OCI-LY3 (cell line): ENCODE results near the gene RPRD2.

ENCODE experiments used
- H2AFZ ChIP-seq: fragments of 200-600, 300-600 bp; shearing (Covaris generic); 2 replicates; pipeline ENCODE4 v1.6.0; 2014; ENCODE audit warnings: antibody characterized with exemption, low read depth, low read length
- H3K27ac ChIP-seq: fragments of 200-600, 300-600 bp; sonication (generic); 2 replicates; pipeline ENCODE4 v1.5.1; 2014; ENCODE audit warnings: mild to moderate bottlenecking, low read length, moderate library complexity, mixed read lengths
- H3K27me3 ChIP-seq: fragments of 200-600, 300-600 bp; sonication (generic); 2 replicates; pipeline ENCODE4 v1.6.1; 2014; ENCODE audit warnings: low read depth, low read length, mixed read lengths
- H3K36me3 ChIP-seq: fragments of 200-600, 300-600 bp; sonication (generic); replicated peaks from 2 replicates; pipeline ENCODE3; 2014; ENCODE audit warnings: low read depth, low read length, mixed read lengths
- H3K4me1 ChIP-seq: fragments of 300-600, 200-600 bp; sonication (generic); 2 replicates; pipeline ENCODE4 v1.6.1; 2014; ENCODE audit warnings: low read length, mixed read lengths
- H3K4me2 ChIP-seq: fragments of 200-600, 300-600 bp; sonication (generic); 2 replicates; pipeline ENCODE4 v1.6.1; 2014; ENCODE audit warnings: low read length, mixed read lengths
- H3K4me3 ChIP-seq: fragments of 300-600, 200-600 bp; sonication (generic); 2 replicates; pipeline ENCODE4 v1.5.1; 2014; ENCODE audit warnings: antibody characterized with exemption, mild to moderate bottlenecking, low read length, moderate library complexity
- H3K79me2 ChIP-seq: fragments of 300-600, 200-600 bp; shearing (Covaris generic); 2 replicates; pipeline ENCODE4 v1.6.1; 2014; ENCODE audit warnings: mild to moderate bottlenecking, low read length, mixed read lengths
- H3K9ac ChIP-seq: fragments of 300-600, 200-600 bp; shearing (Covaris generic); 2 replicates; pipeline ENCODE4 v1.6.0; 2014; ENCODE audit warnings: mild to moderate bottlenecking, low read length, moderate library complexity
- H3K9me3 ChIP-seq: fragments of 200-600, 300-600 bp; shearing (Covaris generic); 2 replicates; pipeline ENCODE4 v1.6.1; 2014; ENCODE audit warnings: low read length, mixed read lengths; ENCODE audit not compliant: insufficient read depth
- H4K20me1 ChIP-seq: fragments of 200-600, 300-600 bp; sonication (generic); 2 replicates; pipeline ENCODE4 v1.6.1; 2016; ENCODE audit warnings: low read length, mixed read lengths; ENCODE audit not compliant: insufficient read depth
- CTCF ChIP-seq: fragments of 200-600, 300-600 bp; sonication (generic); IDR thresholded peaks from 2 replicates; pipeline ENCODE4 v1.5.1; 2014; ENCODE audit warnings: antibody characterized with exemption, low read length, low read depth
- EZH2phosphoT487 ChIP-seq: fragments of 200-600 bp; shearing (Covaris generic); IDR thresholded peaks from 2 replicates; pipeline ENCODE4 v1.6.1; 2018; ENCODE audit warnings: antibody characterized with exemption, mixed run types, low read depth

Gene RPRD2

GRCh38 chr1:150383631-150384324, 19.8 kb downstream of the RPRD2 start:
- H3K27ac ChIP-seq, result no peak overlapping the region
- H4K20me1 ChIP-seq, result peaks cover 34% of the 10 kb centered on the region
- no peak for TF ChIP-seq CTCF
- TF ChIP-seq EZH2phosphoT487, result no peak
- H3K4me1 ChIP-seq, result peaks cover 15% of the 10 kb centered on the region
- H3K4me2 ChIP-seq, result no peak overlapping the region
- H3K36me3 ChIP-seq, result no peaks in the 10 kb centered on the region
- no peaks in the 10 kb centered on the region for H3K9me3 ChIP-seq
- no peak overlapping the region for H3K4me3 ChIP-seq
- no peaks in the 10 kb centered on the region for H3K27me3 ChIP-seq
- H2AFZ ChIP-seq, result no peak overlapping the region
- no peak overlapping the region for H3K9ac ChIP-seq
- H3K79me2 ChIP-seq, result peaks cover 71% of the 10 kb centered on the region

GRCh38 chr1:150385537-150386445, 21.8 kb downstream of the RPRD2 start:
- H3K36me3 ChIP-seq, result no peaks in the 10 kb centered on the region
- no peaks in the 10 kb centered on the region for H3K9me3 ChIP-seq
- peaks cover 73% of the 10 kb centered on the region for H3K79me2 ChIP-seq
- TF ChIP-seq EZH2phosphoT487, result no peak
- no peak for TF ChIP-seq CTCF
- no peak overlapping the region for H3K4me3 ChIP-seq
- H3K27ac ChIP-seq, result no peak overlapping the region
- no peak overlapping the region for H3K9ac ChIP-seq
- H3K4me1 ChIP-seq, result peaks cover 15% of the 10 kb centered on the region
- no peaks in the 10 kb centered on the region for H3K27me3 ChIP-seq
- H3K4me2 ChIP-seq, result no peak overlapping the region
- no peak overlapping the region for H2AFZ ChIP-seq
- peaks cover 36% of the 10 kb centered on the region for H4K20me1 ChIP-seq

- Histone ChIP-seq H3K4me2 (no peak overlapping the region), H4K20me1 (peaks cover 36% of the 10 kb centered on the region)
Observed at GRCh38 chr1:150386592-150386991, 22.6 kb downstream of the RPRD2 start.

More at GRCh38 chr1:150386592-150386991, 22.6 kb downstream of the RPRD2 start:
- Histone ChIP-seq H3K9me3 (no peaks in the 10 kb centered on the region), H3K9ac (no peak overlapping the region), H3K27ac (no peak overlapping the region), H2AFZ (no peak overlapping the region), H3K27me3 (no peaks in the 10 kb centered on the region), H3K79me2 (peaks cover 67% of the 10 kb centered on the region), H3K4me3 (no peak overlapping the region), H3K36me3 (no peaks in the 10 kb centered on the region), H3K4me1 (peaks cover 15% of the 10 kb centered on the region)
- TF ChIP-seq EZH2phosphoT487 (no peak), CTCF (no peak)
